GM21360 (cell line): ENCODE results near the gene SPAG17.

ENCODE experiments used
- ATAC-seq: cut with Tn5 transposase; IDR thresholded peaks from one replicate; pipeline ENCODE4 v1.9.1; 2021; ENCODE audit warnings: mild to moderate bottlenecking, moderate library complexity; ENCODE audit not compliant: unreplicated experiment

Gene SPAG17

DNA sequence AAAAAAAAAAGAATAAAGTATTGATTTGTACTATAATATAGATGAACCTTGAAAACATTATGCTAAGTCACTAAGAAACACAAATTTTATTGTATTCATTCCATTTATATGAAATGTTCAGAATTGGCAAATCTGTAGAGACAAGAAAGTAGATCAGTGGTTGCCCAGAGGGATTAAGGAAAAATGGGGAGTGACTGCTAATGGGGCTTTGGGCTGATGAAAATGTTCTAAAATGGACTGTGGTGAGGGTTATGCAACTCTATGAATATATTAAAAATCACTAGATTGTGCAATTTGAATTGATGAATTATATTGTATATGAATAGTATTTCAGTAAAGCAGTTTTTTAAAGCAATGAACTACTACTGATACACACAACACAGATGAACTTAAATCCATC lies 265.7 kb downstream of the SPAG17 start:
- ATAC-seq: no peak

DNA sequence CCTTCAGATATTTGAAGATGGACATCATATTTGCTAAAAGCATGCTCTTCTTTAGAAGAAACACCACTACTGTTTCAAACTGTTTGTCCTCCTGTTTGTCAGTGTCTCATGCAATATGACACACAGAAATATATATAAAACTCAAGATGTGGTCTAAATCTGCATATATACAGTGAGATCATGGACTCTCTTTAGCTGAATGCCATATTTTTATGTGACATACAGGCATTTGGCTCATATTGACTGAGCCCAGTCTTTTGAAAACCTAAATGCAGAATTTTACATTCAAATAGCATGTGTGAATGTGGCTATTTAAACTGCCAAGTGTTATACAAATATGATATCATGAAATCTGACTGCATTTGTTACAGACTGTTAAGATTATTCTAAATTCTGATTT lies 274.0 kb downstream of the SPAG17 start:
- no peak for ATAC-seq

GRCh38 chr1:117905019-117905418 lies 280.0 kb downstream of the SPAG17 start:
- no peak for ATAC-seq

- no peak for ATAC-seq
Measured at GRCh38 chr1:117904485-117904884, 280.5 kb downstream of the SPAG17 start.
